Measurements from ENCODE around the gene ZSCAN16.

Gene ZSCAN16

GRCh38 chr6:28134015-28134414, 9.6 kb downstream of the ZSCAN16 start:
- DNase-seq (ENCODE audit: low spot score) = no peak

GRCh38 chr6:28134716-28135115, 10.3 kb downstream of the ZSCAN16 start:
- DNase-seq (ENCODE audit: low spot score) = no peak

- no peak for DNase-seq (ENCODE audit: low spot score)
Observed at GRCh38 chr6:28135393-28135792, 11.0 kb downstream of the ZSCAN16 start.

GRCh38 chr6:28136585-28137504, 12.4 kb downstream of the ZSCAN16 start:
- peak; percentile 90 for DNase-seq (ENCODE audit: low spot score)

- no peak for DNase-seq (ENCODE audit: low spot score)
Observed at GRCh38 chr6:28137505-28137981, 13.1 kb downstream of the ZSCAN16 start.

- no peak for DNase-seq (ENCODE audit: low spot score)
Observed at GRCh38 chr6:28139860-28140543, 15.6 kb downstream of the ZSCAN16 start.

GRCh38 chr6:28140616-28141015, 16.2 kb downstream of the ZSCAN16 start:
- no peak for DNase-seq (ENCODE audit: low spot score)

GRCh38 chr6:28141500-28142329, 17.3 kb downstream of the ZSCAN16 start, which contains the start of gene ZKSCAN8:
Gene ZKSCAN8 (plus strand): TSS chr6:28141883. CDS start chr6:28148408, 6,525 bp downstream.
- DNase-seq (ENCODE audit: low spot score) = peak; percentile 82

- no peak for DNase-seq (ENCODE audit: low spot score)
Observed at GRCh38 chr6:28142446-28142845, 18.0 kb downstream of the ZSCAN16 start.

GRCh38 chr6:28145231-28145630, 20.8 kb downstream of the ZSCAN16 start:
- DNase-seq (ENCODE audit: low spot score) = no peak

GRCh38 chr6:28152531-28152930, 28.1 kb downstream of the ZSCAN16 start:
- no peak for DNase-seq (ENCODE audit: low spot score)

- DNase-seq (ENCODE audit: low spot score) = no peak
Observed at GRCh38 chr6:28153546-28153945, 29.1 kb downstream of the ZSCAN16 start.

GRCh38 chr6:28154357-28154756, 29.9 kb downstream of the ZSCAN16 start:
- DNase-seq (ENCODE audit: low spot score) = no peak

- DNase-seq (ENCODE audit: low spot score) = no peak
Observed at GRCh38 chr6:28158318-28158717, 33.9 kb downstream of the ZSCAN16 start.

- no peak for DNase-seq (ENCODE audit: low spot score)
Observed at GRCh38 chr6:28159029-28159607, 34.7 kb downstream of the ZSCAN16 start.

- no peak for DNase-seq (ENCODE audit: low spot score)
Observed at GRCh38 chr6:28160233-28160632, 35.8 kb downstream of the ZSCAN16 start.

- peak; percentile 56 for DNase-seq (ENCODE audit: low spot score)
Observed at GRCh38 chr6:28161410-28162079, 37.1 kb downstream of the ZSCAN16 start.

- no peak for DNase-seq (ENCODE audit: low spot score)
Observed at GRCh38 chr6:28165563-28165962, 41.2 kb downstream of the ZSCAN16 start.

- DNase-seq (ENCODE audit: low spot score) = no peak
Observed at GRCh38 chr6:28167068-28167467, 42.7 kb downstream of the ZSCAN16 start.

GRCh38 chr6:28167926-28168325, 43.5 kb downstream of the ZSCAN16 start:
- DNase-seq (ENCODE audit: low spot score) = no peak

- no peak for DNase-seq (ENCODE audit: low spot score)
Observed at GRCh38 chr6:28171271-28171670, 46.9 kb downstream of the ZSCAN16 start.
